ENCODE results near the gene ADAMTS3.
"Not testable (repeated sequence)": the region's sequence is repeated elsewhere in the genome, so short reads cannot be mapped to it uniquely, and the experiment has no call there.

ADAMTS3 gene

GRCh38 chr4:72471816-72472215 is 97.2 kb downstream of the ADAMTS3 start:
- no peak for DNase-seq (ENCODE audit: low spot score)

GRCh38 chr4:72468904-72469502 is 100.0 kb downstream of the ADAMTS3 start:
- no peak for DNase-seq (ENCODE audit: low spot score)

- no peak for DNase-seq (ENCODE audit: low spot score)
These were observed 101.4 kb downstream of the ADAMTS3 start for GRCh38 chr4:72467633-72468032.

GRCh38 chr4:72463724-72464123 is 105.3 kb downstream of the ADAMTS3 start:
- DNase-seq (ENCODE audit: low spot score), result no peak

- DNase-seq (ENCODE audit: low spot score), result no peak
These were observed 111.9 kb downstream of the ADAMTS3 start for GRCh38 chr4:72457158-72457557.

GRCh38 chr4:72451349-72451748 is 117.7 kb downstream of the ADAMTS3 start:
- no peak for DNase-seq (ENCODE audit: low spot score)

- no peak for DNase-seq (ENCODE audit: low spot score)
These were observed 119.3 kb downstream of the ADAMTS3 start for GRCh38 chr4:72449705-72450104.

GRCh38 chr4:72448231-72448630 is 120.8 kb downstream of the ADAMTS3 start:
- DNase-seq (ENCODE audit: low spot score), result no peak

GRCh38 chr4:72446353-72447055 is 122.5 kb downstream of the ADAMTS3 start:
- no peak for DNase-seq (ENCODE audit: low spot score)

GRCh38 chr4:72444092-72444491 is 124.9 kb downstream of the ADAMTS3 start:
- no peak for DNase-seq (ENCODE audit: low spot score)

- no peak for DNase-seq (ENCODE audit: low spot score)
These were observed 126.3 kb downstream of the ADAMTS3 start for GRCh38 chr4:72442715-72443114.

GRCh38 chr4:72442147-72442546 is 126.9 kb downstream of the ADAMTS3 start:
- no peak for DNase-seq (ENCODE audit: low spot score)

- DNase-seq (ENCODE audit: low spot score), result no peak
These were observed 128.6 kb downstream of the ADAMTS3 start for GRCh38 chr4:72440386-72440785.

- DNase-seq (ENCODE audit: low spot score), result no peak
These were observed 136.0 kb downstream of the ADAMTS3 start for GRCh38 chr4:72432975-72433374.

GRCh38 chr4:72432282-72432681 is 136.7 kb downstream of the ADAMTS3 start:
- DNase-seq (ENCODE audit: low spot score), result no peak

- DNase-seq (ENCODE audit: low spot score), result no peak
These were observed 138.0 kb downstream of the ADAMTS3 start for GRCh38 chr4:72430988-72431387.

GRCh38 chr4:72430050-72430449 is 139.0 kb downstream of the ADAMTS3 start:
- no peak for DNase-seq (ENCODE audit: low spot score)

- no peak for DNase-seq (ENCODE audit: low spot score)
These were observed 139.6 kb downstream of the ADAMTS3 start for GRCh38 chr4:72429397-72429889.

- no peak for DNase-seq (ENCODE audit: low spot score)
These were observed 142.0 kb downstream of the ADAMTS3 start for GRCh38 chr4:72427057-72427456.

GRCh38 chr4:72425908-72426307 is 143.1 kb downstream of the ADAMTS3 start:
- not testable (repeated sequence) for DNase-seq (ENCODE audit: low spot score)

- no peak for DNase-seq (ENCODE audit: low spot score)
These were observed 145.0 kb downstream of the ADAMTS3 start for GRCh38 chr4:72424006-72424405.

GRCh38 chr4:72422416-72422815 is 146.6 kb downstream of the ADAMTS3 start:
- no peak for DNase-seq (ENCODE audit: low spot score)

- DNase-seq (ENCODE audit: low spot score), result no peak
These were observed 150.6 kb downstream of the ADAMTS3 start for GRCh38 chr4:72418458-72418857.

- no peak for DNase-seq (ENCODE audit: low spot score)
These were observed 158.9 kb downstream of the ADAMTS3 start for GRCh38 chr4:72410158-72410557.
